CD14-positive monocyte (primary cell): Measurements from ENCODE around the gene PPP1R1B. TPM values are rescaled to one million over a fixed set of nuclear protein-coding genes. Genes with fewer than 3 reads are reported as not detected.

ENCODE experiments used
- DNase-seq, 3 donors: peaks; one replicate each; pipeline ENCODE4 v3.0.0-alpha.2; 2011 to 2022
- H2AFZ ChIP-seq: 2 replicates; pipeline ENCODE4 v1.6.0; 2012; ENCODE audit warnings: mild to moderate bottlenecking, low read depth, low read length, inconsistent platforms; ENCODE audit not compliant: insufficient read depth, poor library complexity, severe bottlenecking
- H3K27ac ChIP-seq, 2 donors: 1 replicate in 1 of 2; 2 replicates in 1 of 2; pipeline ENCODE4 v1.5.1; 2012 to 2013; ENCODE audit warnings: low read length in 2 of 2, control low read depth in 1 of 2, inconsistent platforms in 1 of 2, low read depth in 1 of 2, mild to moderate bottlenecking in 1 of 2
- H3K27me3 ChIP-seq, 2 donors: one replicate each; pipeline versions ENCODE4 v1.6.0 to v1.6.1; 2011 to 2013; ENCODE audit warnings: low read length in 2 of 2; ENCODE audit not compliant: control insufficient read depth in 2 of 2, insufficient read depth in 2 of 2
- H3K36me3 ChIP-seq, 2 donors: replicated peaks in 1 of 2; 1 replicate in 1 of 2; 2 replicates in 1 of 2; pipeline versions ENCODE4 v1.5.1 to v1.6.1; 2012 to 2013; ENCODE audit warnings: low read length in 2 of 2, control low read depth in 1 of 2, inconsistent platforms in 1 of 2, mild to moderate bottlenecking in 1 of 2; ENCODE audit not compliant: insufficient read depth in 2 of 2, control insufficient read depth in 1 of 2
- H3K4me1 ChIP-seq, 2 donors: 1 replicate in 1 of 2; 2 replicates in 1 of 2; pipeline versions ENCODE4 v1.5.1 to v1.6.1; 2012 to 2013; ENCODE audit warnings: low read length in 2 of 2, control low read depth in 1 of 2, inconsistent platforms in 1 of 2, mild to moderate bottlenecking in 1 of 2, moderate library complexity in 1 of 2; ENCODE audit not compliant: insufficient read depth in 2 of 2, control insufficient read depth in 1 of 2
- H3K4me2 ChIP-seq: replicated peaks from 2 replicates; pipeline ENCODE3; 2012; ENCODE audit warnings: low read length, moderate library complexity, mild to moderate bottlenecking; ENCODE audit not compliant: poor library complexity, severe bottlenecking; ENCODE audit errors: extremely low read depth
- H3K4me3 ChIP-seq, 3 experiments: fragments of 200-600 bp in 1 of 3; sonication (generic) in 1 of 3; replicated peaks in 1 of 3; 1 replicate in 2 of 3; 2 replicates in 1 of 3; pipeline ENCODE4 v1.5.1; 2011 to 2013; ENCODE audit warnings: low read length in 3 of 3, mild to moderate bottlenecking in 3 of 3, control low read depth in 2 of 3, low read depth in 2 of 3, inconsistent platforms in 1 of 3, moderate library complexity in 1 of 3
- H3K79me2 ChIP-seq: 2 replicates; pipeline ENCODE4 v1.6.0; 2012; ENCODE audit warnings: mild to moderate bottlenecking, control low read depth, inconsistent platforms, low read length, moderate library complexity; ENCODE audit not compliant: insufficient read depth
- H3K9ac ChIP-seq: 2 replicates; pipeline ENCODE4 v1.6.0; 2017; ENCODE audit warnings: low read length, mild to moderate bottlenecking; ENCODE audit not compliant: insufficient read depth, poor library complexity, severe bottlenecking
- H3K9me3 ChIP-seq, 2 donors: replicated peaks in 1 of 2; 1 replicate in 1 of 2; 2 replicates in 1 of 2; pipeline versions ENCODE4 v1.5.1 to v1.6.1; 2012 to 2013; ENCODE audit warnings: low read length in 2 of 2, control low read depth in 1 of 2; ENCODE audit not compliant: control insufficient read depth in 1 of 2, insufficient read depth in 1 of 2
- H4K20me1 ChIP-seq: 2 replicates; pipeline ENCODE4 v1.6.0; 2012; ENCODE audit warnings: mild to moderate bottlenecking, low read length, control low read depth, moderate library complexity; ENCODE audit not compliant: insufficient read depth
- H3K27ac Mint-ChIP-seq, 7 donors: one replicate each; pipeline ENCODE4 v1.8.0; 2020; ENCODE audit warnings: mild to moderate bottlenecking in 7 of 7, mixed read lengths in 7 of 7, moderate library complexity in 6 of 7, inconsistent platforms in 2 of 7
- H3K27me3 Mint-ChIP-seq, 3 donors: one replicate each; pipeline ENCODE4 v1.8.0; 2021 to 2022; ENCODE audit warnings: low read depth in 3 of 3, mild to moderate bottlenecking in 3 of 3, mixed read lengths in 3 of 3, moderate library complexity in 3 of 3, inconsistent platforms in 1 of 3
- H3K36me3 Mint-ChIP-seq, 2 donors: one replicate each; pipeline ENCODE4 v1.8.0; 2020; ENCODE audit warnings: mixed read lengths in 2 of 2, inconsistent platforms in 1 of 2, mild to moderate bottlenecking in 1 of 2
- H3K4me1 Mint-ChIP-seq: one replicate; pipeline ENCODE4 v1.8.0; 2020; ENCODE audit warnings: mild to moderate bottlenecking, mixed read lengths
- H3K4me3 Mint-ChIP-seq, 2 donors: one replicate each; pipeline ENCODE4 v1.8.0; 2020; ENCODE audit warnings: mild to moderate bottlenecking in 2 of 2, mixed read lengths in 2 of 2, moderate library complexity in 1 of 2
- H3K9me3 Mint-ChIP-seq, 7 donors: one replicate each; pipeline ENCODE4 v1.8.0; 2020 to 2022; ENCODE audit warnings: mixed read lengths in 7 of 7, mild to moderate bottlenecking in 6 of 7, moderate library complexity in 6 of 7, inconsistent platforms in 2 of 7
- CTCF ChIP-seq: fragments of 200-600 bp; IDR thresholded peaks from one replicate; pipeline ENCODE4 v1.8.0; 2022; ENCODE audit warnings: antibody characterized with exemption, mild to moderate bottlenecking
- WGBS: methylation state at CpG from one replicate; pipeline ENCODE4 v1.1.5; 2013; ENCODE audit warnings: missing lambda C conversion rate; ENCODE audit not compliant: insufficient coverage; 5-methylcytosine and 5-hydroxymethylcytosine counted together
- intact Hi-C, 2 donors: fragments of 100-400 bp; cut with micrococcal nuclease; formaldehyde crosslinking; loops; one replicate each; pipeline versions ENCODE4 v1.15.0 to v1.15.1; 2023
- polyA plus RNA-seq, 3 donors: library from polyadenylated mRNA; depleted of rRNA in 1 of 3; unstranded in 2 of 3; stranded (reverse) in 1 of 3; fragments of 300-500 nt in 2 of 3; fragments of >200 nt in 1 of 3; fragmentation: Illumina TruSeq in 2 of 3; gene quantifications; 1 replicate in 2 of 3; 2 replicates in 1 of 3; pipeline ENCODE4 v1.2.3, GENCODE V29; 2012 to 2021

The PPP1R1B gene
- polyA plus RNA-seq, 3 donors, result 0.05 TPM; not detected in 2

- no peaks in the 10 kb centered on the region for H3K36me3 ChIP-seq
- Mint-ChIP-seq H3K4me3 (no peak overlapping the region), H3K4me1 (peaks cover 1% of the 10 kb centered on the region), H3K9me3 (peaks cover 0 to 4% (median 0%) of the 10 kb centered on the region in 7 donors), H3K36me3 (no peaks in the 10 kb centered on the region), H3K27ac (peak overlapping the region in 1 of 7 donors; percentile 78), H3K27me3 (peaks cover 13 to 19% (median 16%) of the 10 kb centered on the region in 3 donors)
- H2AFZ ChIP-seq, result no peak overlapping the region
- no peak for TF ChIP-seq CTCF
- H3K27me3 ChIP-seq, result peaks cover 0 to 5% of the 10 kb centered on the region in 2 donors
- WGBS, result 95% methylated on average over 18 of the region's 20 CpGs
- H3K9ac ChIP-seq, result no peak overlapping the region
- H3K4me1 ChIP-seq, result no peaks in the 10 kb centered on the region
- H3K79me2 ChIP-seq, result no peaks in the 10 kb centered on the region
- no peaks in the 10 kb centered on the region for H3K9me3 ChIP-seq
- no peak for DNase-seq
- H3K4me2 ChIP-seq, result no peak overlapping the region
- H3K4me3 ChIP-seq, result no peak overlapping the region
- intact Hi-C loops, result no loop called here
- H4K20me1 ChIP-seq, result no peaks in the 10 kb centered on the region
- H3K27ac ChIP-seq, result no peak overlapping the region
Observed at GRCh38 chr17:39581071-39581758, 45.5 kb upstream of the PPP1R1B start.

DNA sequence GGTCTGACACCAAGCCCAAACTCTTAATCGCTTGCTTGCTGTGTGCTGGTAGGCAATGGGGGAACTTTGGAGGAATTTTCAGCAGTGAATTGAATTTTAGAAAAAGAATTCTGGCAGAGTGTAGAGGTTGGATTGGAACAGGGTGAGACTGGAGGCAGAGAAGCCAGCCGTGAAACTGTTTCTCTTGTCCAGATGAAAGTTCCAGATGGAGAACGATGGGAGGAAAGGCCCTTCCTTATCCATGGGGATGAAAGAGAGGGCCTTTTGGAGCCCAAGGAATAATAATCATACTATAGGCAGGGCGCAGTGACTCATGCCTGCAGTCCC, 45.0 kb upstream of the PPP1R1B start:
- intact Hi-C loops, result no loop called here
- no peaks in the 10 kb centered on the region for H3K36me3 Mint-ChIP-seq
- no peak for DNase-seq
- no peak for TF ChIP-seq CTCF
- no peak overlapping the region for H2AFZ ChIP-seq
- H3K79me2 ChIP-seq, result no peaks in the 10 kb centered on the region
- no peaks in the 10 kb centered on the region for H3K9me3 ChIP-seq
- no peak overlapping the region for H3K27ac ChIP-seq
- no peak overlapping the region for H3K27ac Mint-ChIP-seq
- H3K27me3 Mint-ChIP-seq, result peaks cover 9 to 16% (median 12%) of the 10 kb centered on the region in 3 donors
- H3K4me3 ChIP-seq, result no peak overlapping the region
- no peaks in the 10 kb centered on the region for H4K20me1 ChIP-seq
- no peaks in the 10 kb centered on the region for H3K4me1 Mint-ChIP-seq
- H3K4me1 ChIP-seq, result no peaks in the 10 kb centered on the region
- no peak overlapping the region for H3K4me3 Mint-ChIP-seq
- H3K27me3 ChIP-seq, result peaks cover 0 to 5% of the 10 kb centered on the region in 2 donors
- no peaks in the 10 kb centered on the region for H3K36me3 ChIP-seq
- 90% methylated on average over 2 of the region's 4 CpGs for WGBS
- no peak overlapping the region for H3K9ac ChIP-seq
- H3K9me3 Mint-ChIP-seq, result peaks cover 0 to 4% (median 0%) of the 10 kb centered on the region in 7 donors
- no peak overlapping the region for H3K4me2 ChIP-seq
